Cardiac fibroblast (primary cell): ENCODE measurements around the gene LMX1A.

Experiments
- DNase-seq, 2 donors: peaks; one replicate each; pipeline versions ENCODE4 v3.0.0 to v3.0.0-alpha.2; 2010; ENCODE audit warnings: low read depth in 2 of 2
- H3K4me3 ChIP-seq, 2 donors: replicated peaks in 1 of 2; 1 replicate in 1 of 2; 2 replicates in 1 of 2; pipeline ENCODE4 v1.5.1; 2011; ENCODE audit warnings: low read depth in 2 of 2, low read length in 2 of 2, mild to moderate bottlenecking in 2 of 2, moderate library complexity in 1 of 2
- TF ChIP-seq, protein P1 (sequence below): IDR thresholded peaks from one replicate; pipeline ENCODE4 v1.5.1; 2011; ENCODE audit warnings: low read depth, mild to moderate bottlenecking, low read length, inconsistent platforms

LMX1A gene

DNA sequence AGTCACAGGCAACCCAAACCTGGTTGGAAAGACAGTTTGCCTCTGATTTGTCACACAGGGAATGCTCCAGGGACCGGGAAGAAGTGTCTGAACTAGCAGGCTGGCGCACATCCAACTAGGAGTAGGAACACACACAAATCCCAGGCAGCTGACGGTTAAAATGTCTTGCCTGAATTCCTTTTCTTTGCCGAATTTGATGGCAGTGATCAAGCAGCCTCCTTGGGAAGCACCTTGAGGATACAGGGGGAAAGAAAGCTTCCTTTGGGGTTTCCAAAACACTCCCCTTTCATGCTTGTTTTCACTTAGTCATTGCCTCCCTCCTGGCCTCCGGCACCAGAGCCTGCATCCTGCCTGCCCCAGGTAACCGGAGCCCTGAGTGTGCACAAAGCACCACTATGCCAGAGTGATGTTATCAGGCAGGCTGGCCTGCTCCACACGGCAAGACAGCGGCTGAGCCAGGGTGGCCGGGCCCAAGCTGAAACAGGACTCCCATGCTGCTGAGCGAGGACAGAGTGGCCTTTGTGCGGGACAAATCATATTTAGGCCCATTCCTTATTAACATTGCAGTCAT is 193.8 kb downstream of the LMX1A start:
- no peak overlapping the region for H3K4me3 ChIP-seq
- TF ChIP-seq, protein P1, sequence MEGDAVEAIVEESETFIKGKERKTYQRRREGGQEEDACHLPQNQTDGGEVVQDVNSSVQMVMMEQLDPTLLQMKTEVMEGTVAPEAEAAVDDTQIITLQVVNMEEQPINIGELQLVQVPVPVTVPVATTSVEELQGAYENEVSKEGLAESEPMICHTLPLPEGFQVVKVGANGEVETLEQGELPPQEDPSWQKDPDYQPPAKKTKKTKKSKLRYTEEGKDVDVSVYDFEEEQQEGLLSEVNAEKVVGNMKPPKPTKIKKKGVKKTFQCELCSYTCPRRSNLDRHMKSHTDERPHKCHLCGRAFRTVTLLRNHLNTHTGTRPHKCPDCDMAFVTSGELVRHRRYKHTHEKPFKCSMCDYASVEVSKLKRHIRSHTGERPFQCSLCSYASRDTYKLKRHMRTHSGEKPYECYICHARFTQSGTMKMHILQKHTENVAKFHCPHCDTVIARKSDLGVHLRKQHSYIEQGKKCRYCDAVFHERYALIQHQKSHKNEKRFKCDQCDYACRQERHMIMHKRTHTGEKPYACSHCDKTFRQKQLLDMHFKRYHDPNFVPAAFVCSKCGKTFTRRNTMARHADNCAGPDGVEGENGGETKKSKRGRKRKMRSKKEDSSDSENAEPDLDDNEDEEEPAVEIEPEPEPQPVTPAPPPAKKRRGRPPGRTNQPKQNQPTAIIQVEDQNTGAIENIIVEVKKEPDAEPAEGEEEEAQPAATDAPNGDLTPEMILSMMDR: no peak
- DNase-seq: no peak

DNA sequence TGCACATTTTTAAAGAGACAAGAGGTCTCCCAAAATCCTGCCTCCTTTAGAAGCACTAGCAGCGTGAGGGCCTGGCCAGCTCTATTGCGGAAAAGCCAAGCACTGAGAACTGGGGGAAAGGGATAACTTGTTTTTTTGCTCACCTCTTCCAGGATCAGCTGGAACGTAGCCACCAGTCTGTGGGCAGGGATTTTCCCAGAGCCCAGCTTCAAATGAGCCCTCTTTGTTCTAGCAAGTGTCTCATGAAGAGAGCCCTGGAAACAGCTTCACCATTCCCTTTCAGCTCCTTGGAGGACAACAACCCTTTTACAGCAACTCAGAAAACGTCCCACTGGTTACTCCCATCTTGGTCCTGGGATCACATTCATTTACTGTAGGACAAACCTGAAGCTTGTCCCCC is 195.4 kb downstream of the LMX1A start:
- TF ChIP-seq, protein P1: no peak
- DNase-seq: no peak
- no peak overlapping the region for H3K4me3 ChIP-seq

DNA sequence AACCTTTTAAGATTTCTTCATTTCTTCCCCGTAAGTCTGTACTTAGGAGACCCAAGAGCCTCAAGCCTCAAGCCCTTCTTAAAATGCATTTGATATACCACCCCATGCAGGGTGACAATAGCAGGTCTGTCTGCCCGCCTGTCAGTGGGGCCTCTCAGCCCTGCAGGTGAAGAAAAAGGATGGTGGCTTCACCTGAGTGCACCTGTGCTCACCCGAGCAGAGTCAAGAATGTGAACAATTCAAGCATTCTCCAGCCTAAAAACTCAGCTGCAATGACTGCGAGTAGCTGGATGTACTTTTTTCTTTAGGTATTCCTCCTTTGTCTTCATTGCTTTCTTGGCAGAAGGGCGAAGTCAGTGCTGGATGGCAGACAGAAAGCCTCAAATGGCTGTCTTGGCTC is 203.3 kb downstream of the LMX1A start:
- no peak for DNase-seq
- TF ChIP-seq, protein P1: no peak
- no peak overlapping the region for H3K4me3 ChIP-seq

DNA sequence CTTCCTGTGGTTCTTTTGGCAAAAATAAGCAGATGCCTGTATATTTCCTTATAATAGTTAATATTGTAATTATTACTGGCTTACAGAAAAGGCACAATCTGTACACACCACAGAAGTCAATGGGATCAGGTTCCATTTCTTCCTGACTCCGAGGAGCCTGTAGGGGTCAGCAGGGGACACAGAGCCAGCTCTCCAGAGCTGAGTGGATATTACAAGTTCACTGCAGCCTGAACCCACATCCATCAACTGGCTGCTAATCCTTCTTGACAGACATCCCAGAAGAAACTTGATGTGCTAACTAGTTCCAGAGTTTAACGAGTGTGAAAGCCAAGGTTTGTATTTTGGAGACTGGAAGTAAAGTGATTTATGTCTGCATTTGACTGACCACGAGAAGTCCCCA is 203.8 kb downstream of the LMX1A start:
- TF ChIP-seq, protein P1: no peak
- H3K4me3 ChIP-seq: no peak overlapping the region
- no peak for DNase-seq

DNA sequence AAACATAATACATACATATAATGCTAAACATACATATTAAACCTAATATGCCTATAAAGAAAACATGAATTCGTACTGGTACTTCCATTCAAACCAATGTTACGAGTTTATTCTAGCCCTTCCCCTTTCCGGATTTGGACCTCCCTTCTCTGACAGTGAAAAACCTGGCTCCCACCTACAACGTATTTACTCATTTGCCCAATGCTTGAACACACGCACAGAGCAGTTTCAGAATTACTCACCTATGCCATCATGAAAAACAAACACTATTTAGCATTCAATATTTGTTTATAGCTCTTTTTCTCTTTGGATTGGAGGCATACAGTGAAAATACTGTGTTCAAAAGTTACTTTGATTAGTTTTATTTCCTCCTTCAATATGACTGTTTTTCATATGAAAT is 204.4 kb downstream of the LMX1A start:
- TF ChIP-seq, protein P1: no peak
- H3K4me3 ChIP-seq: no peak overlapping the region
- DNase-seq: no peak
